HepG2 (cell line): ENCODE results near the gene PACS1. TPM values are rescaled to one million over a fixed set of nuclear protein-coding genes. Genes with fewer than 3 reads are reported as not detected.

Source experiments
- CENPBD1 ChIP-seq: sonication (generic); formaldehyde crosslinking; IDR thresholded peaks from 2 replicates; pipeline ENCODE4 v1.8.0; 2022; ENCODE audit warnings: missing genetic modification reagents, low read depth, mild to moderate bottlenecking, borderline replicate concordance
- CENPX ChIP-seq: sonication (generic); formaldehyde crosslinking; IDR thresholded peaks from 2 replicates; pipeline ENCODE4 v1.9.0; 2021; ENCODE audit warnings: mild to moderate bottlenecking, missing genetic modification reagents, moderate library complexity
- E2F5 ChIP-seq: sonication (generic); formaldehyde crosslinking; conservative IDR thresholded peaks from 2 replicates; pipeline ENCODE4 v1.4.0; 2020; ENCODE audit warnings: missing genetic modification reagents
- FIP1L1 ChIP-seq: fragments of 200-400 bp; formaldehyde crosslinking; IDR thresholded peaks from 2 replicates; pipeline ENCODE4 v1.6.1; 2018; ENCODE audit warnings: low read depth, mild to moderate bottlenecking, low read length, moderate library complexity, borderline replicate concordance; ENCODE audit not compliant: insufficient read depth
- HNRNPUL1 ChIP-seq: fragments of 200-400 bp; formaldehyde crosslinking; IDR thresholded peaks from 2 replicates; pipeline ENCODE4 v1.6.1; 2017; ENCODE audit warnings: low read depth, mild to moderate bottlenecking, low read length, moderate library complexity
- HOXA7 ChIP-seq: sonication (generic); formaldehyde crosslinking; IDR thresholded peaks from 2 replicates; pipeline ENCODE4 v1.8.1; 2022; ENCODE audit warnings: mild to moderate bottlenecking, missing genetic modification reagents, moderate library complexity
- KDM2A ChIP-seq: sonication (generic); formaldehyde crosslinking; IDR thresholded peaks from 2 replicates; pipeline ENCODE4 v1.4.0; 2020; ENCODE audit warnings: low read depth, missing genetic modification reagents, borderline replicate concordance
- KLF12 ChIP-seq: sonication (generic); formaldehyde crosslinking; IDR thresholded peaks from 2 replicates; pipeline ENCODE4 v1.4.0; 2020; ENCODE audit warnings: missing genetic modification reagents, borderline replicate concordance
- LBX2 ChIP-seq: sonication (generic); formaldehyde crosslinking; IDR thresholded peaks from 2 replicates; pipeline ENCODE4 v1.5.0; 2020; ENCODE audit warnings: missing genetic modification reagents, mild to moderate bottlenecking, borderline replicate concordance
- PLSCR1 ChIP-seq: sonication (generic); formaldehyde crosslinking; IDR thresholded peaks from 2 replicates; pipeline ENCODE4 v1.5.0; 2020; ENCODE audit warnings: missing genetic modification reagents, mild to moderate bottlenecking, borderline replicate concordance
- TEAD2 ChIP-seq: sonication (generic); formaldehyde crosslinking; IDR thresholded peaks from 2 replicates; pipeline ENCODE4 v1.9.0; 2021; ENCODE audit warnings: missing genetic modification reagents
- TEAD3 ChIP-seq: optimal IDR thresholded peaks from 2 replicates; pipeline ENCODE3; 2016; ENCODE audit warnings: borderline replicate concordance
- TOPORS ChIP-seq: sonication (generic); formaldehyde crosslinking; IDR thresholded peaks from 2 replicates; pipeline ENCODE4 v1.8.0; 2023; ENCODE audit warnings: mild to moderate bottlenecking, missing genetic modification reagents
- WIZ ChIP-seq: sonication (generic); formaldehyde crosslinking; IDR thresholded peaks from 2 replicates; pipeline ENCODE4 v1.5.1; 2020; ENCODE audit warnings: mild to moderate bottlenecking, missing genetic modification reagents
- ZBTB34 ChIP-seq: sonication (generic); formaldehyde crosslinking; IDR thresholded peaks from 2 replicates; pipeline ENCODE4 v1.8.0; 2022; ENCODE audit warnings: mild to moderate bottlenecking, missing genetic modification reagents
- ZNF12 ChIP-seq: sonication (generic); formaldehyde crosslinking; IDR thresholded peaks from 2 replicates; pipeline ENCODE4 v1.5.0; 2020; ENCODE audit warnings: missing genetic modification reagents
- ZNF143 ChIP-seq: sonication (generic); formaldehyde crosslinking; IDR thresholded peaks from 2 replicates; pipeline ENCODE4 v1.4.0; 2020; ENCODE audit warnings: missing genetic modification reagents
- ZNF296 ChIP-seq: sonication (generic); formaldehyde crosslinking; conservative IDR thresholded peaks from 2 replicates; pipeline ENCODE4 v1.5.0; 2020; ENCODE audit warnings: mild to moderate bottlenecking, missing genetic modification reagents
- ZNF367 ChIP-seq: sonication (generic); formaldehyde crosslinking; IDR thresholded peaks from 2 replicates; pipeline ENCODE4 v1.4.0; 2020; ENCODE audit warnings: missing genetic modification reagents, borderline replicate concordance
- ZNF460 ChIP-seq: sonication (generic); formaldehyde crosslinking; IDR thresholded peaks from 2 replicates; pipeline ENCODE4 v1.5.1; 2020; ENCODE audit warnings: missing genetic modification reagents, mild to moderate bottlenecking, borderline replicate concordance
- ZNF629 ChIP-seq: sonication (generic); formaldehyde crosslinking; conservative IDR thresholded peaks from 2 replicates; pipeline ENCODE4 v1.5.0; 2020; ENCODE audit warnings: missing genetic modification reagents
- ZNF704 ChIP-seq: sonication (generic); formaldehyde crosslinking; IDR thresholded peaks from 2 replicates; pipeline ENCODE4 v1.8.1; 2023; ENCODE audit warnings: mild to moderate bottlenecking, inconsistent platforms, moderate library complexity, missing genetic modification reagents, borderline replicate concordance
- ZNF782 ChIP-seq: sonication (generic); formaldehyde crosslinking; IDR thresholded peaks from 2 replicates; pipeline ENCODE4 v1.4.0; 2020; ENCODE audit warnings: missing genetic modification reagents, mild to moderate bottlenecking, borderline replicate concordance
- polyA plus RNA-seq, 8 experiments: library from polyadenylated mRNA; depleted of rRNA in 3 of 8; stranded (reverse) in 7 of 8; unstranded in 1 of 8; fragments of >200 nt; fragmentation: Illumina TruSeq in 4 of 8; extraction: Trizol in 4 of 8; gene quantifications; 2 replicates each; pipeline versions ENCODE4 v1.2.1 to v1.2.3, GENCODE V29; 2011 to 2016; ENCODE audit warnings: low read depth in 4 of 8, missing spikeins in 1 of 8, mixed read lengths in 1 of 8; ENCODE audit not compliant: insufficient read depth in 1 of 8
- total RNA-seq, 5 experiments: library from RNA; depleted of rRNA; stranded (reverse); fragments of >200 nt; fragmentation: Illumina TruSeq; extraction: Trizol; gene quantifications; 2 replicates each; pipeline ENCODE4 v1.2.3, GENCODE V29; 2016; ENCODE audit warnings: low read depth in 1 of 5

The PACS1 gene
- total and polyA plus RNA-seq, 2 of the 13 experiments (the other 11 are each of a cell fraction or from before 2014, with no cell fraction given), result 7.6 to 8.6 TPM

- TF ChIP-seq ZNF704 (CRISPR knock-in tag) (no peak; the same call in 1 of the 2 replicates), HOXA7 (no peak), TEAD2 (no peak), ZNF367 (CRISPR knock-in tag) (0 out of 2 replicates have a peak, but pooled peaks have one; percentile 45), FIP1L1 (no peak), PLSCR1 (CRISPR knock-in tag) (no peak), E2F5 (CRISPR knock-in tag) (no peak), ZBTB34 (CRISPR knock-in tag) (no peak), ZNF12 (CRISPR knock-in tag) (no peak), LBX2 (CRISPR knock-in tag) (0 out of 2 replicates have a peak, but pooled peaks have one; percentile 36), CENPBD1 (CRISPR knock-in tag) (no peak), ZNF460 (CRISPR knock-in tag) (no peak), CENPX (CRISPR knock-in tag) (no peak), WIZ (CRISPR knock-in tag) (no peak), TEAD3 (CRISPR knock-in tag) (peak; percentile 15), HNRNPUL1 (no peak), KLF12 (CRISPR knock-in tag) (0 out of 2 replicates have a peak, but pooled peaks have one; percentile 72), ZNF143 (CRISPR knock-in tag) (no peak), TOPORS (CRISPR knock-in tag) (no peak), KDM2A (CRISPR knock-in tag) (peak; percentile 80), ZNF629 (no peak), ZNF296 (no peak), ZNF782 (CRISPR knock-in tag) (no peak)
These were observed 197.5 kb downstream of the PACS1 start (continued) for GRCh38 chr11:66267379-66268243.
